Neural crest cell (in vitro differentiated cells): ENCODE data around the gene CDH13. TPM values are rescaled to one million over a fixed set of nuclear protein-coding genes. Genes with fewer than 3 reads are reported as not detected.

Experiments
- DNase-seq: peaks from one replicate; pipeline ENCODE4 v3.0.0; 2021; ENCODE audit warnings: low read depth, mixed read lengths, low spot score
- H3K27ac Mint-ChIP-seq: one replicate; pipeline ENCODE4 v1.8.0; 2021; ENCODE audit warnings: mild to moderate bottlenecking, mixed read lengths; ENCODE audit not compliant: unreplicated experiment
- H3K27me3 Mint-ChIP-seq: 2 replicates; pipeline ENCODE4 v1.8.0; 2021; ENCODE audit warnings: low read depth, mild to moderate bottlenecking, mixed read lengths
- H3K36me3 Mint-ChIP-seq: 2 replicates; pipeline ENCODE4 v1.8.0; 2021; ENCODE audit warnings: low read depth, mild to moderate bottlenecking, mixed read lengths
- H3K4me1 Mint-ChIP-seq: 2 replicates; pipeline ENCODE4 v1.8.0; 2021; ENCODE audit warnings: mixed read lengths
- H3K4me3 Mint-ChIP-seq: one replicate; pipeline ENCODE4 v1.8.0; 2021; ENCODE audit warnings: mild to moderate bottlenecking, mixed read lengths
- H3K9me3 Mint-ChIP-seq: 2 replicates; pipeline ENCODE4 v1.8.0; 2021; ENCODE audit warnings: mixed read lengths
- total RNA-seq: library from RNA; stranded (reverse); gene quantifications from 2 replicates; pipeline ENCODE4 v1.2.1, GENCODE V29; 2021
- TF ChIP-seq, protein P1 (sequence below): fragments of 200-600 bp; sonication (generic); conservative IDR thresholded peaks from 2 replicates; pipeline ENCODE4 v1.5.0; 2021; ENCODE audit warnings: antibody characterized with exemption, mild to moderate bottlenecking

The CDH13 gene
- total RNA-seq, 1 donor from 2014 or later = 1.1 TPM

DNA sequence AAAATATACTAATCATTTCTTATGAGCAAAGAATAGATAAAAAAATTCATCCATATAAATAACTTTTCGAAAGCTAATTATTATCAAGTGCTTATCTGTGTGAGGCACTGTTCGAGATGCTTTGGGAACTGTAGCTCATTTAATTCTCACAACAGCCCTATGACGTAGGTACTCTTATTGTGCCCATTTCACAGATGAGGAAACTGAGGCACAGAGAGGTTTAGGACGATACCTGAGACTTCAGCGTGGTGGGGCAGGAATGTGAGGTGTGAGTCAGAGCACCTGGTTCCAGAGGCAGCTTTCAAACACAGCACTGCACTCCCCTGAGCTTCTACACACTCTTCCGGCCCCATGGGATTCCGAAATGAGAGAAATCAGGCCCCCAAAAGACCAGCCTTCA lies 995.2 kb downstream of the CDH13 start:
- Mint-ChIP-seq H3K4me3 (no peak overlapping the region), H3K27ac (no peak overlapping the region)

DNA sequence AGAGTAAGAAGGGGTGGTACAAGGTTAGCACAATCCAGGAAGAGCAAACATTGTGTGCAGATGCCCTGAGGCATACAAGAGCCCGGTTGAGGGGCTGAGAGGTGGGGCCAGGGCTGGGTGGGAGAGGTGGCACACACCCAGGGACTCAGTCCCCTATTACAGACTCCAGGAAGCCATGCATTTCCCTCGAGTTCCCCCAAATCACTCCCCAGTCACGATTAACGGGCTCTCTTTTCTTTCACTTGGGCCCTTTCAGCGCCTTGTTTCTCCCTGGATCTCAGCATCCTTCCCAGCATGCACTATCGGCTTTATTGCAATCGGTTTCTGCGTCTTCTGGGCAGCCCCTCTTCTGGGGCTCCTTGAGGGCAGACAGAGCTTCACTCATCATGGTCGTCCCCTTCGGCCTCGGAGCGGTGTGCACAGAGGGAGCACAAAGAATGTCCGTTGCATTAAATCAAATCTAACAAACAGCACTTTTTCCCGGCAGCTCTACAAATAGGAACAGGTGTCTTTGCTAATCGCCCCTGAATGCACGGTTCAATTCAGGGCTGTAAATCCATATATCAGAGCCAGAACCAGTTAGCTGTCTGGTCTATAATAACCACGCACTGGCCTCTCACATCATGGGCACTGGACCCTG lies 996.4 kb downstream of the CDH13 start:
- TF ChIP-seq, protein P1, sequence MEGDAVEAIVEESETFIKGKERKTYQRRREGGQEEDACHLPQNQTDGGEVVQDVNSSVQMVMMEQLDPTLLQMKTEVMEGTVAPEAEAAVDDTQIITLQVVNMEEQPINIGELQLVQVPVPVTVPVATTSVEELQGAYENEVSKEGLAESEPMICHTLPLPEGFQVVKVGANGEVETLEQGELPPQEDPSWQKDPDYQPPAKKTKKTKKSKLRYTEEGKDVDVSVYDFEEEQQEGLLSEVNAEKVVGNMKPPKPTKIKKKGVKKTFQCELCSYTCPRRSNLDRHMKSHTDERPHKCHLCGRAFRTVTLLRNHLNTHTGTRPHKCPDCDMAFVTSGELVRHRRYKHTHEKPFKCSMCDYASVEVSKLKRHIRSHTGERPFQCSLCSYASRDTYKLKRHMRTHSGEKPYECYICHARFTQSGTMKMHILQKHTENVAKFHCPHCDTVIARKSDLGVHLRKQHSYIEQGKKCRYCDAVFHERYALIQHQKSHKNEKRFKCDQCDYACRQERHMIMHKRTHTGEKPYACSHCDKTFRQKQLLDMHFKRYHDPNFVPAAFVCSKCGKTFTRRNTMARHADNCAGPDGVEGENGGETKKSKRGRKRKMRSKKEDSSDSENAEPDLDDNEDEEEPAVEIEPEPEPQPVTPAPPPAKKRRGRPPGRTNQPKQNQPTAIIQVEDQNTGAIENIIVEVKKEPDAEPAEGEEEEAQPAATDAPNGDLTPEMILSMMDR = no peak
- DNase-seq = no peak
- H3K9me3 Mint-ChIP-seq = no peaks in the 10 kb centered on the region
- no peaks in the 10 kb centered on the region for H3K27me3 Mint-ChIP-seq
- peak overlapping the region; percentile 39 for H3K27ac Mint-ChIP-seq
- no peak overlapping the region for H3K4me3 Mint-ChIP-seq
- peaks cover 12% of the 10 kb centered on the region for H3K4me1 Mint-ChIP-seq
- H3K36me3 Mint-ChIP-seq = no peaks in the 10 kb centered on the region

More for the DNA sequence above, 995.2 kb downstream of the CDH13 start:
- TF ChIP-seq, protein P1 = no peak
- Mint-ChIP-seq H3K9me3 (no peaks in the 10 kb centered on the region), H3K27me3 (no peaks in the 10 kb centered on the region), H3K4me1 (peaks cover 12% of the 10 kb centered on the region), H3K36me3 (no peaks in the 10 kb centered on the region)
- no peak for DNase-seq

DNA sequence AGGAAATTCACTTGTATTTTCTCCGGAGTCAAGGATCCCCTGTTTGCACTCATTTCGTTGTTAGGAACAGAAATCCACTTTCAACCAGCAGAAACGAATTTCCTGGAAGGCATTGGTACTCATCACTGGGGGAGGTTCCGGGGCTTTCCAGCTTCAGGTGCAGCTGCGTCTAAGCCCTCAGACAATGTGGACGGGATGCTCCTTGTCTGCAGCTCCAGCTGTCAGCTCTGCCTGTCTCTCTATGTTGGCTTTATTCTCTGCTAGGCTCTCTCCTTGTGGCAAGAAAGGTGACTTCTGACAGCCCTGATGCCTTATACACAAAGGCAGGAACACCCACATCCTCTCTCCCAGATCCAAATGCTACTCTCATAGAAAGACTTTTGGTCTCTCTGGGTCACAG lies 997.1 kb downstream of the CDH13 start:
- DNase-seq = no peak
- H3K27ac Mint-ChIP-seq = no peak overlapping the region
- TF ChIP-seq, protein P1 = no peak
- H3K4me1 Mint-ChIP-seq = peaks cover 12% of the 10 kb centered on the region
- H3K36me3 Mint-ChIP-seq = no peaks in the 10 kb centered on the region
- no peak overlapping the region for H3K4me3 Mint-ChIP-seq
- H3K27me3 Mint-ChIP-seq = no peaks in the 10 kb centered on the region
- no peaks in the 10 kb centered on the region for H3K9me3 Mint-ChIP-seq

- Mint-ChIP-seq H3K36me3 (no peaks in the 10 kb centered on the region), H3K4me3 (no peak overlapping the region)
- DNase-seq = no peak
Measured at GRCh38 chr16:83624429-83625120, 997.8 kb downstream of the CDH13 start.

DNA sequence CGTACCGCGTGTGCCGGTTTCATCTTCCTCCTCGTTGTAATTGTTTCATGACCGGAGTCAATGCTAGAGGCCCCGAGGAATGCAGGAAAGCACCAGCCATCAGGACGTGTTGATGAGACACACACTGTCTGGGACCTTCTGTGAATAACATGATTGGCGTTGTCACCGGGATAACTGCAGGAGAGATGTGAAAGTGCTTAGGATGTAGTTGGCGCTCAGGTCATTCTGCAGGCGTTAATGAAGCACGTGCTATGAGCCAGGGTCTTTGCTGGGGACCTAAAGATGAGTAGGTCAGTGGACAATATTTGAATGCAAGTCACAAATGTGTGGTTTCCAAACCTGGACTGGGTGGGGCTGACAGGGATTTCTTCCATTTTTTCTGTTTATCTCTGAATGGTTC lies 999.4 kb downstream of the CDH13 start:
- no peak for DNase-seq
- Mint-ChIP-seq H3K4me1 (peaks cover 12% of the 10 kb centered on the region), H3K9me3 (no peaks in the 10 kb centered on the region), H3K27me3 (peaks cover 8% of the 10 kb centered on the region), H3K27ac (no peak overlapping the region), H3K36me3 (no peaks in the 10 kb centered on the region), H3K4me3 (no peak overlapping the region)
- TF ChIP-seq, protein P1 = no peak

More at GRCh38 chr16:83624429-83625120, 997.8 kb downstream of the CDH13 start:
- Mint-ChIP-seq H3K9me3 (no peaks in the 10 kb centered on the region), H3K27me3 (peaks cover 2% of the 10 kb centered on the region), H3K27ac (no peak overlapping the region), H3K4me1 (peaks cover 12% of the 10 kb centered on the region)
- TF ChIP-seq, protein P1 = no peak
